ENCODE results near the gene TMEM151B. TPM values are rescaled to one million over a fixed set of nuclear protein-coding genes. Genes with fewer than 3 reads are reported as not detected.

Gene TMEM151B
- total and polyA plus RNA-seq, 2 of the 13 experiments (the other 11 are each of a cell fraction or from before 2014, with no cell fraction given), result not detected

DNA sequence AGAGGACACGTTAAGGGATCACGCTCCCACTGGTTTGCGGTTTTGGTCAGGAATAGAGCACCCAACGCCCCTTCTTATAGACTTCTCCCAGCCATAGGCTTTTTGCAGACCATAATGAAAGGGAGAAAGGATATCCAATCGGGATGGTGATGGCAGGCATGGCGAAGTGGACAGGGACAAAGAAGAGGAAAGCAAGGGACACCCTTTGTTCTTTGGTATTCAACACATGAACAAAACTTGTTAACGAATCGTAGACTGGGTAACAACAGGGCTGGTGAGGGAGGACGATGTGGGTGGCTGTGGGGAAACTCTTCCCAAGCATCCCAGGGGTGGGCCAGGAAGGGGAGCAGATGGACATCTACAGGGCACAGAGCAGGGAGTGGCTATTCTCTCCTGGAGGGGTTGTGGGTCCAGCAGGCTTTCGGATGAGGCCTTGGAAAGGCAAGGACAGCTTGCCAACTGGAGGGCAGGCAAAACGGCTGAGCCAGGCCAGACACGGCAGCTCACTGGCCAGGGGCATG is 24.8 kb upstream of the TMEM151B start:
- peak overlapping the region; percentile 88 for H2AFZ ChIP-seq (ENCODE audit: low read length)
- in situ Hi-C loops (cut with HindIII; ENCODE audit: extremely low pct_ligation_motif_present, low pct_unique_long_range_greater_than_20kb) (no loop called here), intact Hi-C loops (cut with micrococcal nuclease; ENCODE audit: unreplicated experiment) (no loop called here)
- H3K9me3 ChIP-seq (ENCODE audit: low read length), result no peaks in the 10 kb centered on the region
- H3K4me1 ChIP-seq (ENCODE audit: insufficient read depth, low read length), result peaks cover 64% of the 10 kb centered on the region
- peaks cover 12 to 24% of the 10 kb centered on the region in 2 experiments for H3K36me3 ChIP-seq (replicated peaks in 1 of 2; ENCODE audit: control insufficient read depth in 1 of 2, insufficient read depth in 2 of 2, low read length in 2 of 2)
- H3K9ac ChIP-seq (ENCODE audit: insufficient read depth, low read depth, low read length), result peak overlapping the region; percentile 99
- peak overlapping the region; percentile 96 for H3K27ac ChIP-seq (ENCODE audit: extremely low read length, insufficient read depth, low read length)
- WGBS (ENCODE audit: low lambda C conversion rate), result 2% methylated on average over 12 of the region's 12 CpGs
- peaks cover 35% of the 10 kb centered on the region for H4K20me1 ChIP-seq (ENCODE audit: insufficient read depth, low read length)
- CTCF ChIA-PET (ENCODE audit: low intra/inter-chr PET ratio, low total read pairs), result no interaction called here
- POLR2A ChIA-PET, result interaction anchor here (0.5 to 8.4 kb wide), 28 partner anchors 8 to 1305 kb away, joined by 3 to 264 read pairs (median 6); partner anchors contain the start of genes GTPBP2, SLC29A1, SLC35B2 and SPATS1
- peak overlapping the region; percentile 85 for H3K4me2 ChIP-seq (ENCODE audit: low read depth, low read length)
- H3K79me2 ChIP-seq (ENCODE audit: insufficient read depth, low read length), result peaks cover 40% of the 10 kb centered on the region
- H3K27me3 ChIP-seq (ENCODE audit: control insufficient read depth in 1 of 2, insufficient read depth in 2 of 2, low read length in 2 of 2), result no peaks in the 10 kb centered on the region; a peak in 1 of 5 replicates
- ATAC-seq (peak; percentile 23), FAIRE-seq (no peak), DNase-seq (ENCODE audit: low spot score) (no peak)
- peak overlapping the region; percentile 81 to 97 (median 87) for H3K4me3 ChIP-seq (replicated peaks in 1 of 3; ENCODE audit: insufficient read depth in 1 of 3, low read depth in 2 of 3, low read length in 3 of 3)
- no TSS peak for BruUV-seq (replicated peaks)
- TF ChIP-seq ZNF556 (CRISPR knock-in tag; IDR thresholded peaks at IDR 0.05; ENCODE audit: borderline replicate concordance), result no peak
- no peak for TF ChIP-seq RFX1 (IDR thresholded peaks at IDR 0.05)
- TF ChIP-seq, protein P1, sequence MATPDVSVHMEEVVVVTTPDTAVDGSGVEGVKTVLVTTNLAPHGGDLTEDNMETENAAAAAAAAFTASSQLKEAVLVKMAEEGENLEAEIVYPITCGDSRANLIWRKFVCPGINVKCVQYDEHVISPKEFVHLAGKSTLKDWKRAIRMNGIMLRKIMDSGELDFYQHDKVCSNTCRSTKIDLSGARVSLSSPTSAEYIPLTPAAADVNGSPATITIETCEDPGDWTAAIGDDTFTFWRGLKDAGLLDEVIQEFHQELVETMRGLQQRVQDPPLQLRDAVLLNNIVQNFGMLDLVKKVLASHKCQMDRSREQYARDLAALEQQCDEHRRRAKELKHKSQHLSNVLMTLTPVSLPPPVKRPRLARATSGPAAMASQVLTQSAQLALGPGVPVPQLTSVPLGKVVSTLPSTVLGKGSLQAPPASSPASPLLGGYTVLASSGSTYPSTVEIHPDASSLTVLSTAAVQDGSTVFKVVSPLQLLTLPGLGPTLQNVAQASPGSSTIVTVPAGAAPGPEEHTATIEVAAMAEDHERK (CRISPR knock-in tag; IDR thresholded peaks at IDR 0.05; ENCODE audit: low read depth), result no peak
- no peak for TF ChIP-seq BHLHE40 (IDR thresholded peaks at IDR 0.05; ENCODE audit: low read length)
- TF ChIP-seq DPF2 (CRISPR knock-in tag; IDR thresholded peaks at IDR 0.05; ENCODE audit: borderline replicate concordance, low read depth), result no peak
- no peak for TF ChIP-seq NFYB (CRISPR knock-in tag; IDR thresholded peaks at IDR 0.05)
- no peak; the same call in 1 of the 2 replicates for TF ChIP-seq GATA4 (IDR thresholded peaks at IDR 0.05; ENCODE audit: borderline replicate concordance, low read depth)
- TF ChIP-seq ZNF562 (CRISPR knock-in tag; IDR thresholded peaks at IDR 0.05; ENCODE audit: borderline replicate concordance), result no peak
- TF ChIP-seq NR0B2 (CRISPR knock-in tag; IDR thresholded peaks at IDR 0.05), result no peak
- no peak for TF ChIP-seq ZNF274 (CRISPR knock-in tag; IDR thresholded peaks at IDR 0.05)
- no peak; the same call in 1 of the 2 replicates for TF ChIP-seq RCOR2 (CRISPR knock-in tag; IDR thresholded peaks at IDR 0.05)
- no peak for TF ChIP-seq TAF15 (IDR thresholded peaks at IDR 0.05; ENCODE audit: low read depth, low read length, poor library complexity, severe bottlenecking)
- TF ChIP-seq ZNF260 (CRISPR knock-in tag; IDR thresholded peaks at IDR 0.05; ENCODE audit: borderline replicate concordance, low read depth), result 0 out of 2 replicates have a peak, but pooled peaks have one; percentile 61
- peak; percentile 91 for TF ChIP-seq ZNF567 (CRISPR knock-in tag; IDR thresholded peaks at IDR 0.05; ENCODE audit: borderline replicate concordance)
- TF ChIP-seq DMAP1 (CRISPR knock-in tag; IDR thresholded peaks at IDR 0.05), result no peak
- TF ChIP-seq SOX6 (IDR thresholded peaks at IDR 0.05), result no peak
- TF ChIP-seq SOX6 (CRISPR knock-in tag; IDR thresholded peaks at IDR 0.05), result no peak
- TF ChIP-seq, protein P2, sequence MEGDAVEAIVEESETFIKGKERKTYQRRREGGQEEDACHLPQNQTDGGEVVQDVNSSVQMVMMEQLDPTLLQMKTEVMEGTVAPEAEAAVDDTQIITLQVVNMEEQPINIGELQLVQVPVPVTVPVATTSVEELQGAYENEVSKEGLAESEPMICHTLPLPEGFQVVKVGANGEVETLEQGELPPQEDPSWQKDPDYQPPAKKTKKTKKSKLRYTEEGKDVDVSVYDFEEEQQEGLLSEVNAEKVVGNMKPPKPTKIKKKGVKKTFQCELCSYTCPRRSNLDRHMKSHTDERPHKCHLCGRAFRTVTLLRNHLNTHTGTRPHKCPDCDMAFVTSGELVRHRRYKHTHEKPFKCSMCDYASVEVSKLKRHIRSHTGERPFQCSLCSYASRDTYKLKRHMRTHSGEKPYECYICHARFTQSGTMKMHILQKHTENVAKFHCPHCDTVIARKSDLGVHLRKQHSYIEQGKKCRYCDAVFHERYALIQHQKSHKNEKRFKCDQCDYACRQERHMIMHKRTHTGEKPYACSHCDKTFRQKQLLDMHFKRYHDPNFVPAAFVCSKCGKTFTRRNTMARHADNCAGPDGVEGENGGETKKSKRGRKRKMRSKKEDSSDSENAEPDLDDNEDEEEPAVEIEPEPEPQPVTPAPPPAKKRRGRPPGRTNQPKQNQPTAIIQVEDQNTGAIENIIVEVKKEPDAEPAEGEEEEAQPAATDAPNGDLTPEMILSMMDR (CRISPR knock-in tag; IDR thresholded peaks at IDR 0.05), result no peak
- TF ChIP-seq DNMT1 (CRISPR knock-in tag; IDR thresholded peaks at IDR 0.05), result peak; percentile 29; the same call in 1 of the 2 replicates
- TF ChIP-seq FOXC1 (CRISPR knock-in tag; IDR thresholded peaks at IDR 0.05; ENCODE audit: borderline replicate concordance), result peak; percentile 67; the same call in 1 of the 2 replicates
- peak; percentile 68; the same call in 1 of the 2 replicates for TF ChIP-seq IRF9 (CRISPR knock-in tag; IDR thresholded peaks at IDR 0.05; ENCODE audit: borderline replicate concordance)
- peak; percentile 20 for TF ChIP-seq PCBP2 (optimal IDR thresholded peaks at IDR 0.05; ENCODE audit: low read depth, low read length, poor library complexity, severe bottlenecking)

All from HepG2 (cell line).